Measurements from ENCODE around the gene CHID1. TPM values are rescaled to one million over a fixed set of nuclear protein-coding genes. Genes with fewer than 3 reads are reported as not detected.

The CHID1 gene
- total and polyA plus RNA-seq, 2 of the 8 experiments (the other 6 are each of a cell fraction or from before 2014, with no cell fraction given): 81.2 to 88.5 TPM

GRCh38 chr11:908273-908672 is 2.3 kb downstream of the CHID1 start (continued):
- TF ChIP-seq FOSL1 (IDR thresholded peaks at IDR 0.05; ENCODE audit: insufficient read depth, low read depth, low read length): no peak
- TF ChIP-seq CHD2 (IDR thresholded peaks at IDR 0.05; ENCODE audit: low read length): no peak
